ENCODE results near the gene DUSP9. TPM values are rescaled to one million over a fixed set of nuclear protein-coding genes. Genes with fewer than 3 reads are reported as not detected.

Gene DUSP9
- total RNA-seq, result not detected
- long read RNA-seq, result 0 reads

GRCh38 chrX:153646620-153647373 is at the start of gene DUSP9:
TSS of gene DUSP9 (plus strand) at chrX:153647203. CDS start at chrX:153647954, 751 bp downstream.
- H3K27me3 ChIP-seq (ENCODE audit: low read depth), result peaks cover 73% of the 10 kb centered on the region
- DNase-seq, result no peak
- no peak within 1 kb of the TSS for H3K27ac ChIP-seq (replicated peaks)
- H3K9me3 ChIP-seq (replicated peaks), result no peaks in the 10 kb centered on the region
- no peak for TF ChIP-seq CTCF (IDR thresholded peaks at IDR 0.05; ENCODE audit: borderline replicate concordance)
- no peaks in the 10 kb centered on the region for H3K36me3 ChIP-seq
- intact Hi-C loops (cut with micrococcal nuclease), result no loop called here
- peaks cover 17% of the 10 kb centered on the region for H3K4me1 ChIP-seq
- peak within 1 kb of the TSS; percentile 46 for H3K4me3 ChIP-seq

- Histone ChIP-seq H3K4me3 (peak within 1 kb of the TSS; percentile 82), H3K36me3 (no peaks in the 10 kb centered on the region), H3K9me3 (replicated peaks) (no peaks in the 10 kb centered on the region), H3K4me1 (peaks cover 43% of the 10 kb centered on the region), H3K27ac (replicated peaks) (peak within 1 kb of the TSS; percentile 90), H3K27me3 (ENCODE audit: low read depth) (no peaks in the 10 kb centered on the region)
- intact Hi-C loops (cut with micrococcal nuclease), result no loop called here
- no peak for TF ChIP-seq CTCF (IDR thresholded peaks at IDR 0.05; ENCODE audit: borderline replicate concordance)
- no peak for DNase-seq
Measured at GRCh38 chrX:153598541-153599191, 48.3 kb upstream of the DUSP9 start, which contains the start of gene CCNQ. TSS of gene CCNQ (minus strand) at chrX:153599139. CDS start at chrX:153599073, 66 bp downstream.

- no peaks in the 10 kb centered on the region for H3K27me3 ChIP-seq (ENCODE audit: low read depth)
- peak; percentile 88 for DNase-seq
- H3K36me3 ChIP-seq, result no peaks in the 10 kb centered on the region
- intact Hi-C loops (cut with micrococcal nuclease), result no loop called here
- H3K27ac ChIP-seq (replicated peaks), result peak overlapping the region; percentile 83
- H3K4me3 ChIP-seq, result peak overlapping the region; percentile 82
- peaks cover 36% of the 10 kb centered on the region for H3K4me1 ChIP-seq
- H3K9me3 ChIP-seq (replicated peaks), result no peaks in the 10 kb centered on the region
- no peak for TF ChIP-seq CTCF (IDR thresholded peaks at IDR 0.05; ENCODE audit: borderline replicate concordance)
Measured at GRCh38 chrX:153599192-153600031, 47.6 kb upstream of the DUSP9 start.

- intact Hi-C loops (cut with micrococcal nuclease), result no loop called here
- H3K36me3 ChIP-seq, result no peaks in the 10 kb centered on the region
- no peak for DNase-seq
- no peak for TF ChIP-seq CTCF (IDR thresholded peaks at IDR 0.05; ENCODE audit: borderline replicate concordance)
- H3K9me3 ChIP-seq (replicated peaks), result no peaks in the 10 kb centered on the region
- H3K27ac ChIP-seq (replicated peaks), result peak overlapping the region; percentile 83
- no peaks in the 10 kb centered on the region for H3K27me3 ChIP-seq (ENCODE audit: low read depth)
- H3K4me3 ChIP-seq, result peak overlapping the region; percentile 74
- H3K4me1 ChIP-seq, result peaks cover 31% of the 10 kb centered on the region
Measured at GRCh38 chrX:153600032-153600373, 47.0 kb upstream of the DUSP9 start.

GRCh38 chrX:153600921-153601320 is 46.1 kb upstream of the DUSP9 start:
- Histone ChIP-seq H3K36me3 (no peaks in the 10 kb centered on the region), H3K9me3 (replicated peaks) (no peaks in the 10 kb centered on the region), H3K4me1 (peaks cover 31% of the 10 kb centered on the region), H3K27me3 (ENCODE audit: low read depth) (no peaks in the 10 kb centered on the region), H3K27ac (replicated peaks) (no peak overlapping the region), H3K4me3 (no peak overlapping the region)
- intact Hi-C loops (cut with micrococcal nuclease), result no loop called here
- TF ChIP-seq CTCF (IDR thresholded peaks at IDR 0.05; ENCODE audit: borderline replicate concordance), result no peak
- DNase-seq, result no peak
